ENCODE measurements around the gene CNTNAP2.

CNTNAP2 gene

DNA sequence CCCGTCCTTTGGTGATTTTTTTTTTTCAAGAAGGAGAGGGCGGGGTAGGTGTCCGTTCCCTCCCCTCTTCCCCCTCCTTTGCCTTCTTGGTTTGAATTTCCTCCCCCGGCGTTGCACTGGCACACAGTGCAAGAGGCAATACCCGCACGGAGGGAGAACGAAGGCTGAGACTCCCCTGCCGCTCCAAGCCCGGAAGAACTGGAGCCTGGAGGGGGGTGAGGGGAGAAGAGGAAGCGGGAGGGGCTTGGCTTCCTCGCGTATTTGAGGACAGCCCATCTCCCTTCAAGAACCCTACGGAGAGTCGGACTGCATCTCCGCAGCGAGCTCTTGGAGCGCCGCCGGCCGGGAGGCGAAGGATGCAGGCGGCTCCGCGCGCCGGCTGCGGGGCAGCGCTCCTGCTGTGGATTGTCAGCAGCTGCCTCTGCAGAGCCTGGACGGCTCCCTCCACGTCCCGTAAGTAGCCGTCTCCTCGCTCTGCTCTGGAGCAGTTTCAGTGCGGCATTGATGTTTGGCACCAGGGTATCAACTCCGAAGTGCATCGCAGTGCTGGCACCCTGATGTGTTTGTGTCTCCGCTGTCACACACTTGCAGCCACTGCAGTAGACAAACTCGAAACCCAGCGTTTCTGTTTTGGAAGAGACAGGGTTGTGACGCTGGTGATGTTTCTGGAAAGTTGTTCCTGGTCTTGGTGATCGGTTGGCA is at the start of gene CNTNAP2:
TSS of gene CNTNAP2 (plus strand) at position 281 of the 702 bp plus-strand sequence. CDS start at position 357, 76 bp downstream.
- DNase-seq: no peak

DNA sequence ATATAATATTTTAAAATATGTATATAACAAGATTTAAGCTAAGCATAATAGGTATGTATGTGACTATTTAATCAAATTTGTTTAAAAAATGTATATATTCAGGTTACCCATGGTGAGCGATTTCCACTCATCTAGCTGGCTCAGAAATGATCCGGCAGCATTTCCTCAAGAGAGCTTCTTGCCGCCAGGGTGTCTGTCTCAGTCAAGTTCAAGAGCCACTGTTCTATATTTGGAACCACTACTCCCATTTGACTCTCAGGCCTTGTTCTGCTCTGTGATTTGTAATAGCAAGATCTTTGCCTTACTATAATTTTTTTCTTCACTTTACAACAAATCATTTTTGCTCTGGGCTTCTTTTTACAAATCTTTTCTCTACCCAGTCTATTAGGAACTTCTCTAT is 48.7 kb upstream of the CNTNAP2 start:
- DNase-seq: no peak

DNA sequence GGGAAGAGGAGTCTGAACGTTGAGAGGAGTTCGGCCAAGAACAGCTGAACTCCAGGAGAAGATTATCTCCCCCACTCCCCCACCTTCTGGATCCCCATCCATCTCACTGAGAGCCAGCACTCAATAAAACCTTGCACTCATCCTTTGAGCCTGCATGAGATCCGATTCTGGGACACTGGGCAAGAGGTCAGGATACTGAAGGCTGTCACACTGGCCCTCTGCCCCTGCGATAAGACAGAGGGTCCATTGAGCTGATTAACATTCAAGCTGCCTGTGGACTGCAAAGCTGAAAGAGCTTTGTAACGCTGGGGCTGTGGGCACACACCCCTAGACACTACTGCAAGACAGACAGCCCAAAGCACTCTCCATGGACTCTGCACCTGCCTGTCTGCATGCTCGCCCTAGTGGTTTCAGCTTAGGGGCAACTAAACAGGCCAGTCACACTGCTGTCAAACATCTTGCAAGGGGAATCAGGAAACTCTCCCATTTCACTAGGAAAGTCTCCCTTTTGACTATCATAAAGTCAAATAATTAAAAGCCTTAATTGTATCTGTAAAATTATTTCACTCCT is 42.3 kb upstream of the CNTNAP2 start:
- DNase-seq: no peak

DNA sequence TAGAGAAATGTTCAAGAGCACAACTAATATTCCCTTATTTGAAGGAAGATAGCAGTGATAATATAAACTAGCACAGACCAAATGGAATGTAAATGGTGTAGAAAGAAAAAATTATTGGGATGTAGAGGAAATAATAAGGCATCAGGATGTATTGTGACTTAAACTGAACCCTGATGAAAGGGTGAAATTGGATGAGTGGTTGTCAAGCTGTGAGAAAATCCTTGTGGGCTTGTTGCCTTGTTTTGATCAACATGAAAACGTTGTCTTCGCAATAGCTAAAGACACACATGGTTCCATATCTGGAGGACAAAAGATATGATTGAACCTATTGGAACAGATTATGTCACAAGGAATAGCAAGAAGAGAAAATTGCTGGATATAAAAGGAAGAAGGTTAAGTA is 40.3 kb upstream of the CNTNAP2 start:
- no peak for DNase-seq

DNA sequence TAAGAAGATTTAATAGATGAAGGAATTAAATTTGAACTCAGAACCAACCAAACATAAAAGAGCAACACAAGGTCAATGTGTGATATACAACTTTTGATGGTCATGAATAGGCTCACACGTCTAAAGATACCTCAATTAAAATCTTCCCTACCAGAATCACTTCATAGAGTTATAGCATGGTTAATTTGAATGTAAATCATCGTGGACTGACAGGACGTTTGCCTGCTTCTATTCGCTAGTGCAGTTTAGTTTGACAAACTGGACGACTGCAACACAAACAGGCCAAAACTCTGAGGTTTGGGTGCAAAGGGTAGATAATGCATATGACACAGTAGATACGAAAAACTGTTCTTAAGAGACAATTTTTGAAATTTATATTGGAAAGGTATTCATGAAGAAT is 32.5 kb upstream of the CNTNAP2 start:
- no peak for DNase-seq

DNA sequence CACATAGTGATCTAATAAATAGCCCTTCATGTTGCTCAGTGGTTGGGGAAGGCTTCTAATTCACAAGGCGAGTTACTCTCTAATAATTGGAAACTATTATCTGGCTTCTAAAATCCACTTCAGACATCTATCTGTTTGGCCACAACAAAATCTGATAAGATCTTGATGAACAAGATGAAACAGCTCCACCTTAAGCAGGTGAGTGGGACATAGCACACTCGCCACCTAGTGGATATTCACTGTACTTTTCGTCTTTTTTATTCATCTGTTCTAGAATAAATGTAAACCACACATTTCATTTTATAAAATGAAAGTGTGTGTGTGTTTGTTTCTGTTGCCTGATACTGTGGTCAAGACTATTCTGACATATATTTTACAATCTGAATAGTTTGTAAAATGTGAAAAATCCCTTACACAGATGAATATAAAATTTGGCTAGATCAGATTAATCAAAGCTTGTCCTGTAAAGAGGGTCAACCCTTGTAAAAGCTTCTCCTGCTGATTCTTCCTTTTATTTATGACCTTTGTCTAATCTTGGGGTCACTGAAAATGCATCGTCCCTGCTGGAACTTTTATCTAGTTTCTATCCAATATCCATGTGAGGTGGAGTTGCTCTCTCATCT is 26.5 kb upstream of the CNTNAP2 start:
- peak; percentile 13 for DNase-seq

DNA sequence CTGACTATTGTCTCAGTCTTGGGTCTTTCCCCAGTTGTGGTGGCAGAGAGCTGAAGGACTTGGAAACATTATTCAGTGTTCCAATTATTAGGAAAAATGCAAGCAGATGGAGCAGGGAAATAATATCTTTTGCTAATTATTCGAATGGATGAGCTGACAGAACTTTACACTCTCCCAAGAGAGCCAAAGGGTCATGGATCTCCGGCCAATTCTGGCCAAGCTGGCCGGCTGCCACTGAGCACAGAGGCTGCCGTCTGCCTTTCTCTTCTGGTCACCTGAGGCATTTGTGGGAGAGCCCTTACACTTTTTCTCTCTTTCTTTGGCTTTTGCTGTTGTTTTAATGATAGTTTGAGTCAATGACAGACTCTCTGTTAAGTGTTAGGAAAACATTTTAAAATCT is 22.2 kb upstream of the CNTNAP2 start:
- DNase-seq: no peak

DNA sequence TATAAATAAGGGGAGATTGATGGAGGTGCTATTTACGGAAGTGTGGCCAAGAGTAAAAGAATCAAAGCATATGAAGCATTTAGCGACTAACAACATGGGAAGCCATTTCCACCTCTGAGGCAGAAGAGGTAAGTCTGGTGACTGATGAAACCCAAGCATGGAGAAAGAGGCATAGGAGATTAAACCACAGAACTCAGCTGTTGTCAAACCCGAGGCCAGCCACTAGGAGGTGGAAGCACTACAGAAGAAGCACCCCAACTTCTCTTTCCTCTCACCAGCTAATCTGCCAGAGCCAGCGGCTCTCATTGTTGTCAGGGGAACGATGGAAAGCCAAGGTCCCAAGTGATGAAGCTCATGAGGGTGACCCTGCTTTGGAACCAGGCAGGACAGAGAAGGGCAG is 19.6 kb upstream of the CNTNAP2 start:
- no peak for DNase-seq

DNA sequence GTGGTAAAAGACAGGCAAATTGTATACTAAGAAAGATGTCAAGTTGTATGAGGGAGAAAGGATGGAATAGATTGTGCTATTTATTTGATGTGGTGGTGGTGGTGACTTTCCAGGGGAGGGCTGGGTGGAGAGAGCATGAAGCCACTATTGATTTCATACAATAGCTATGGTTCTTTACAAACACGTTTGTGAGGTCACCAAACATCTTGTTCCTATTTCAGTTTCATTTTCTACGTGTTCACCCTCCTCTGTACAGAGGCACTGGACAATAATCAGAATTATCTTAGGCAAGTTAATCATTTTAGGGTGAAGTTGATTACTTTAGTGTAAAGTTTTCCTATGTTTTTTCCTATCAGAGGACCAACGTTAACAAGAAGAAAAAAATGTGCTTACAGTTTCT is 10.3 kb upstream of the CNTNAP2 start:
- no peak for DNase-seq

DNA sequence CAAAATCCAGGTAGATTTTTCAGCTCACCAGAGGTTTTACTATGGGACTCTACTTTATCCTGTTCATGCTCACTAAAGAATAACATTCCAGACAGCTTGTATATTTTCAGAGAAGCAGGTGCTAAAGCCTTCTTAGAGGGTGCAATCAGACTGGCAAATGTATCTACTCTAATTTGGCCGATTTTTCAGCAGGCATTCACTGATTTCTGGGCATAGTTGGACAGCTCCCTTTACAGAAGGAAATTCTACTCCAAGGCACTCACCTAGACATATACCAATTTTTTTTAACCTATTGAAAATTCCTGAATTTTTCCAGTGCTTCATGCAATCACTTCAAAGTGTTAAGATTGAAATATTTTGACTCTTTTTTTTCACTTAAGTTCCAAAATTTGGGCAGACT is 3.8 kb upstream of the CNTNAP2 start:
- DNase-seq: no peak

DNA sequence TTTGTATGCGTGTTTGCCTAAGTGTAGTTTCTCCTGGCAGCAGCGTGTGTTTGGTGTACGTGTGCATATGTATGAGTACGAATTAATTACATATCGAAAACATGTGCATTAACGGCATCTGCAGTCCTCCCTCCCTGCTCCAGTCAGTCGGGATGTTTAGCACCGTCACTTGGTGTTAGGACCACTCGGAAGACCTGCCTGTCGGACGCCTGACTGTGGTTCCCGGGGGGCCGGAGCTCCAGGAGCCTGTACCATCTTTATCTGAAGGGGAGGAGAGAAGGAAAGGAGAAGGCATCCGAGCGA is 1.1 kb upstream of the CNTNAP2 start:
- no peak for DNase-seq

DNA sequence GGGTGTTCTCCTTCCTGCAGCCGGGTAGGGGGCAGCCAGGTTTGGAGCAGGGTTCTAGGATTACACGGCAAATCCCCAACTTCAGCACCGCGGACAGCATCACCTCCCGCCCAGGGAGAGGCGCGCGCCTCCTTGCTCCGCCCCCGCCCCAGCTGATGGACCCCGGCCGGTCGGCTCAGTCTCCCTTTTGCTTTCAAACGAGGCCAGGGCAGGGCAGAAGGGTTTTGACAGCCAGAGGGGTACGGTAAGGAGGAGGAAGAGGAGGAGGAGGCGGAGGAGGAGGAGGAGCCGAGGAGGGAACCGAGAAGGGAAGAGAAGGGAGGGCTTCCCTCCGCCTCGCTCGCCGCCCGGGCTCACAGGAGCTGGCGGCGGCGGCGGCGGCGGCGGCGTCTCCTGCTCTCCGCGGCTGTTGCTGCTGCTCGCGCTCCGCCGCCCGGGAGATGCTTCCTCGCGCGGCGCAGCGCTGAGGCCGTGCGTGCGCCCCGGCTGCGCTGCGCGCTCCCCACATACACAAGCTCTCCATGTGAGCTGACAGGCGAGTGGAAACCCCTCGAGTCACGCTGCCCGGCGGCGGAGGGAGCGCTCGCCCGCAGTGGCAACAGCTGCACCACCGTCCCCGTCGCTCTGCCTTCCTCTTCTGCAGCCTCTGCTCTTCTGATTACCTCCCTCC is 615 bp upstream of the CNTNAP2 start:
- DNase-seq: no peak

DNA sequence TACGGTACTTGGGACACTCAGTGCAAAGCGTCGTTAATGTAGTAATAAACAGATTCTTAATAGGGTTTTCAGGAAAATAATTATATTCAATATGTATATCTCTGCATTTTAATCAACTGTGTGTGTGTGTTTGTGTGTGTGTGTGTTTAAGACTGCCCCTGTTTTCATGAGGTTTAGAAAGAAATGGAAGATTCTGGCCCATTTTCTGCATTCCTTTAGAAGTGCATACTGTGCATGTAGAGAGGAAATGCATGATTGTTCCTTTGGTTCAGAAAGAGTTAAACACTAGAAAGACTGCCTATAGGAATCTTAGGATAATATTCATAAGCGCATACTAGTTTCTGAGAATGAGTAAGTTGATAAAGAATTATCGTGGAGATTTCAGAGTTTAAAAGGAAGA is 975 bp downstream of the CNTNAP2 start:
- DNase-seq: no peak

DNA sequence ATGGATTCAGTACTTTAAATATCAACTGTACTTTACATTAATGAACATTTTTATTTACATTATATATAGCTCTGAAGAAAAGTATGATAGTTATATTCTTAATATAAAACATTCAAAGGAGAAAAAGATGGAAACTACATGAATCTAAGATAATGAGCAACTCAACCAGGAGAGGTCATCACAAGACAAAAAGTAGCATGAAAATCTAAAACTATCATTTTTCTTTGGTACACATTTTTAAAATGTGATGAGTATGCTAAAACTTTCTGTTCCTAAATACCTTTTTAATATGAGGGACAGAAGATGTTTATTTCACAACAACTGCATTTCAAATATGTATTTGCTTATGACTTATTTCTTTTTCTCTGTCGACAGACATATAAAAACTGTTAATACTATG is 2.4 kb downstream of the CNTNAP2 start:
- no peak for DNase-seq

DNA sequence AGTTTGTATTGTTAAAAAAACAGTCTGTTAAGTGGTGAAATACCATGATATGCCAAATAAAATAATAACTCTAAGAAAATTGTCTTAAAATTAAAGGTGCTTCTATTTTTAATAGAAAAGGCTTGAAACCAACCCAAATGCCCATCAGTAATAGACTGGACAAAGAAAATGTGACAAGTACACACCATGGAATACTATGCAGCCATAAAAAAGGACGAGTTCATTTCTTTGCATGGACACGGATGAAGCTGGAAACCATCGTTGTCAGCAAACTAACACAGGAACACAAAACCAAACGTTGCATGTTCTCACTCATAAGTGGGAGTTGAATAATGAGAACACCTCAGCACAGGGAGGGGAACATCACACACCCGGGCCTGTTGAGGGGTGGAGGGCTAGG is 7.1 kb downstream of the CNTNAP2 start:
- no peak for DNase-seq

DNA sequence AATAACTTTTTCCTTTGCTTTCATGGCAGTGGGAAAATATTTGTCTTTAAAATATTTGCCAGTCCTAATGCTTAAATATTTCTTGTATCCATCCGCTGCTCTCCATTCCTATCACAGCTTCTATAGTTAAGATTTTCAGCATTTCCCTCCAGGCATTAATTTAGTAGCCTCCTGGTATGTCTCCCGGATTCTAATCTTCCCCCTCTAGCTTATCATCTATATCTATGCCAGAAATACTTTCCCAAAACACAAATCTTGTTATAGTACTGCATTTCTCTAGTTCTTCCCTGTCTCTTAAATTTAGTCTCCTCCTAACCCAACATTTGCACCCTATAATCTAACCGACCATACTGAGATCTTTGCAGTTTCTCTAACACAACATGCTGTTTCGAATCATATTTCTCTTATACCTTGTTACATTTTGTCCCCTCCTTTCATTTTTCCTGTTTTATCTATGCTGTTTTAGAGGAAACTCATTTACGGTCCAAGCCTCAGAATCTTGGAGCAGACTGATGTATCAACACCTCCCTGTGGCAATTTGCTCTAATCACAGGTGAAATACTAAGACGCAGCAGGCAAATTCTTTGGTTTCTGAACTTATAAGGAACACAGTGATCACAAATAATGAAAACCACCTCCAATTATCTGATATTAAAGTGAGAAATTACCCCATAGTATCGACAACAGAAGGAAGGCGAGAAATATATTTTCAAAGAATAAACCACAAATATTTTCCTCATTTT is 10.3 kb downstream of the CNTNAP2 start:
- no peak for DNase-seq

DNA sequence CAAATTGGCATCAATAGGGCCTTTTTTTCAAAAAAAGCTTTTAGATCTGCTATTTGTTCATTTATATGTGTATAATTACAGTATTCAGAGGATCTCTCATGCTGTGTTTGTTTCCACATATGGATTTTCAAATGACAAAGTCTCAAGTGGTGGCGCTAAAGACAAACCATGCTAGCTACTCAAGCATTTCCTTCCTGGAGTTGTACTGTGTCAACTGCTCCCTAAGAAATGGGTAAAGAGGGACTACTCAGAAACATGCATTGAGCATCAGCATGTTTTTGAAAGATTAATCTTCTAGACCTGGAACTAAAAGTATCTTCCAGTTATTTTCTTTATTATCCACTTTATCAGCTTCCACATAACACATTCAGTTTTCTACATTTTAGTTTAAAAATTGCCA is 12.7 kb downstream of the CNTNAP2 start:
- no peak for DNase-seq

DNA sequence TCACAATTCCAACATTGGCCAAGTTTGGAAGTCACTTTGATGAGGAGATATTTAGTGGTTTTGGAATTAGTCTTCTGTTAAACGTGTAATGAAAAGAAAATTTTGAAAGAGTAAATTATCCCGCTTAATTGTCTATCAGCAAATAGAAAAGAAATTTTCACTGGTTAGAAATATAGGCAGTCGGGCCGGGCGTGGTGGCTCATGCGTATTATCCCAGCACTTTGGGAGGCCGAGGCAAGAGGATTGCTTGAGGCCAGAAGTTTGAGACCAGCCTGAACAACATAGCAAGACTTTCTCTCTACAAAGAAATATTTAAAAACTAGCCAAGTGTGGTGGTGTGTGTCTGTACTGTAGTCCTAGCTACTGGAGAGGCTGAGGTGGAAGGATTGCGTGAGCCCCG is 13.4 kb downstream of the CNTNAP2 start:
- no peak for DNase-seq

DNA sequence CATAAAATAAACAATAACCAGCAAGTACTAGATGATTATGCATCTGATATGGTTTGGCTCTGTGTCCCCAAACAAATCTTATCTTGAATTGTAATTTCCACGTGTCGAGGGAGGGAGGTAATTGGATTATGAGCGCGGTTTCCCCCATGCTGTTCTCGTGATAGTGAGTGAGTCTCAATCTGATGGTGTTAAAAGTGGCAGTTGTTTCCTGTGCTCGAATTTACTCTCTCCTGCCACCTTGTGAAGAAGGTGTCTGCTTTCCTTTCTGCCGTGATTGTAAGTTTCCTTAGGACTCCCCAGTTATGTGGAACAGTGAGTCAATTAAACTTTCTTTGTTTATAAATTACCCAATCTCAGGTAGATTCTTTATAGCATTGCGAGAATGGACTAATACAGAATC is 15.1 kb downstream of the CNTNAP2 start:
- no peak for DNase-seq

DNA sequence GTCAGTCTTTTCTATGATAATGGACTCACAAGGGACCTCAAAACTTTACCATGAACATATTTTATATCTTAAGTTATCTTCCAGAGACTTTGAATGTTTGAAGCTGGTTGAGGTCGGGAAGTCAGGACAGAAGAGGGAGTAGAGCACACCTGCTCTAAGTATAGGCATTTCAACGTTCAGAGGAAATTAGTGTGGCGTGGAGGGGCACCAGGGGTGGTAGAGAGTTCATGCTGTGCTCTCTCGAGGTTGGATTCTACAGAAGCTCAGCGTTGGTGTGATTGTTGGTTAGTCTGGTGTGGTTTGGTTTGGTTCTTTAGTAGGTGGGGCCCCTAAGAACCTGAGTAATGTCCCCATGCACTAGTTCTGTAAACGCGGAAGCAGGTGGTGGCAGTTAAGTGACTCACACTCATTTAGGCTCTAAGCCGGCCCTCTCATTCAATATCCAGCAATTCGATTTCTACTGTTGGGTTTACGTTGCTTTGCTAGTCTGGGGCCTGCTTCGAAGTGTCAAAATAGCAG is 19.8 kb downstream of the CNTNAP2 start:
- DNase-seq: no peak

DNA sequence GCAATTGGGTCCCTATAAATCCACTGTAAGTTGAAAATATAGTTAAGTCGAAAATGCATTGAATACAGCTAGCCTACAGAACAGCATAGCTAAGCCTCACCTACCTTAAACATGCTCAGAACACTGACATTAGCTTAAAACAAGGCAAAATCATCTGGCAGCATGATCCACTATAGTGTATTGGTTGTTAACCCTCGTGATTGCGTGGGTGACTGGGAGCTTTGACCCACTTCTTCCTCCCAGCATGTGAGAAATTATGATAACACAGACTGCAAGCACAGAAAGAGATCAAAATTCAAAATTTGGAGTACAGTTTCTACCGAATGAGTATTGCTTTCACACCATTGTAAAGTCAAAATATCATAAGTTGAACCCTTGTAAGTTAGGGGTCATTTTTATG is 22.3 kb downstream of the CNTNAP2 start:
- DNase-seq: no peak

DNA sequence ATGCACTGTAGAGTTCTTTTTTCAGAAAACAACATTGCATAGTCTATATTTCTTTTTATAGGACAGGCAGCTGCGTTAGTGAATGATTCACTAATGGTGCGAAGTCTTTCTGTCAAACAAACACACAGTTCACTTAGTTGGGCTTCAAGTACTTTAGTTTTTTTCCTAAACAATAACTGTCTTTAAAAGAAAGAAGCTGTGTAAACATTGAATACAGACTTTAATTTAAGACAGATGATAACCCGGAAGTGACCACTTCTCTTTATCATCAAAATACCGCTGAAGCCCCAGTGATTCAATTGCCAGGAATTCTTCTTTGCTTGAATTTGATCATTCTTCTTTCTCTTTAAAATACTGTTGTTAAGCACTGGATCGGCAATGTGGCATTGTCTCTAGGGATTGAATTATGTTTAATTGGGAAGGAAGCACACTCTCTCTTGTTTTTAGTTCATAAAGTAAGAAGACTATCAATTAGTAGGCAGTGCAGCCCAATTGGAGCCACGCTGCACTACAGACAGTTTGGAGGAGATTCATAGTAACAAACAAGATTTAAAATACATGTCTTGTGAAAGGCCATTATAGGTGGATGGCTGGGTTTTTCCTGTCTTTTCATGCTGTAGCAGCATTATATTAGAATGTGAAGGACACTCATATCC is 30.4 kb downstream of the CNTNAP2 start:
- no peak for DNase-seq

DNA sequence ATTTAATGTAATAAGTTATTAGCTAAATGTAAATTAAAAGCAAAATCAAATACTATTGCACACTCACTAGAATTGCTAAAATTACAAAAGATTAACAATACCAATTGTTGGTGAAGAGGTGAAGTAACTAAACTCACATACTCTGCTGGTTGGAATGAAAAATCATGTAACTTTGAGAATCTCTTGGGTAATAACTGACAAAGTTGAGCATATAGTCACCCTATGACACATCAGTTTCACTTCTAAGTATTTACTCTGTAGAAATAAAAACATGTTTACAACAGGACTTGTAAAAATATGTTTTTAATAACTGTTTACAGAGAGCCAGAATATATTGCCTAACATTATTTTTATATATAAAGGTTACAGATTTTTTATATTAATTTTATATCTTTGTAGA is 33.6 kb downstream of the CNTNAP2 start:
- DNase-seq: no peak

Data from CD4-positive, alpha-beta T cell treated with Interleukin-4 for 4 hours (primary cell).